CD4-positive, alpha-beta T cell treated with Interleukin-10 for 1 hour (primary cell): Measurements from ENCODE around the gene CCR5AS.
"Not testable (repeated sequence)": the region's sequence is repeated elsewhere in the genome, so short reads cannot be mapped to it uniquely, and the experiment has no call there.

Source experiments
- DNase-seq: peaks from one replicate; pipeline ENCODE4 v3.0.0-alpha.2; 2020

Gene CCR5AS

GRCh38 chr3:46401579-46401978 is 5.3 kb downstream of the CCR5AS start:
- no peak for DNase-seq

- no peak for DNase-seq
Observed at GRCh38 chr3:46400846-46401245, 6.0 kb downstream of the CCR5AS start.

GRCh38 chr3:46400000-46400734 is 6.7 kb downstream of the CCR5AS start:
- no peak for DNase-seq

GRCh38 chr3:46399557-46399956 is 7.3 kb downstream of the CCR5AS start:
- no peak for DNase-seq

- DNase-seq, result no peak
Observed at GRCh38 chr3:46399098-46399497, 7.8 kb downstream of the CCR5AS start.

- no peak for DNase-seq
Observed at GRCh38 chr3:46398186-46398955, 8.5 kb downstream of the CCR5AS start.

GRCh38 chr3:46397111-46397510 is 9.8 kb downstream of the CCR5AS start:
- DNase-seq, result no peak

GRCh38 chr3:46395766-46396530 is 10.9 kb downstream of the CCR5AS start:
- DNase-seq, result no peak

GRCh38 chr3:46395210-46395661 is 11.6 kb downstream of the CCR5AS start:
- DNase-seq, result no peak

- DNase-seq, result no peak
Observed at GRCh38 chr3:46393554-46394434, 13.1 kb downstream of the CCR5AS start.

- DNase-seq, result no peak
Observed at GRCh38 chr3:46393011-46393410, 13.9 kb downstream of the CCR5AS start.

GRCh38 chr3:46391526-46391925 is 15.3 kb downstream of the CCR5AS start:
- not testable (repeated sequence) for DNase-seq

- DNase-seq, result no peak
Observed at GRCh38 chr3:46389306-46389705, 17.6 kb downstream of the CCR5AS start.

- DNase-seq, result not testable (repeated sequence)
Observed at GRCh38 chr3:46388847-46389246, 18.0 kb downstream of the CCR5AS start.

GRCh38 chr3:46386205-46386604 is 20.7 kb downstream of the CCR5AS start:
- no peak for DNase-seq

- no peak for DNase-seq
Observed at GRCh38 chr3:46383951-46384330, 22.9 kb downstream of the CCR5AS start.

- no peak for DNase-seq
Observed at GRCh38 chr3:46383211-46383950, 23.5 kb downstream of the CCR5AS start.

GRCh38 chr3:46381625-46382024 is 25.2 kb downstream of the CCR5AS start:
- no peak for DNase-seq

- DNase-seq, result no peak
Observed at GRCh38 chr3:46380471-46381221, 26.2 kb downstream of the CCR5AS start.

- DNase-seq, result peak; percentile 69
Observed at GRCh38 chr3:46378426-46378942, 28.4 kb downstream of the CCR5AS start.

- DNase-seq, result no peak
Observed at GRCh38 chr3:46375814-46376213, 31.1 kb downstream of the CCR5AS start.
